ENCODE data around the gene PTPRN2. TPM values are rescaled to one million over a fixed set of nuclear protein-coding genes. Genes with fewer than 3 reads are reported as not detected.

Gene PTPRN2
- total RNA-seq, 1 experiment from 2014 or later = 1.1 TPM

DNA sequence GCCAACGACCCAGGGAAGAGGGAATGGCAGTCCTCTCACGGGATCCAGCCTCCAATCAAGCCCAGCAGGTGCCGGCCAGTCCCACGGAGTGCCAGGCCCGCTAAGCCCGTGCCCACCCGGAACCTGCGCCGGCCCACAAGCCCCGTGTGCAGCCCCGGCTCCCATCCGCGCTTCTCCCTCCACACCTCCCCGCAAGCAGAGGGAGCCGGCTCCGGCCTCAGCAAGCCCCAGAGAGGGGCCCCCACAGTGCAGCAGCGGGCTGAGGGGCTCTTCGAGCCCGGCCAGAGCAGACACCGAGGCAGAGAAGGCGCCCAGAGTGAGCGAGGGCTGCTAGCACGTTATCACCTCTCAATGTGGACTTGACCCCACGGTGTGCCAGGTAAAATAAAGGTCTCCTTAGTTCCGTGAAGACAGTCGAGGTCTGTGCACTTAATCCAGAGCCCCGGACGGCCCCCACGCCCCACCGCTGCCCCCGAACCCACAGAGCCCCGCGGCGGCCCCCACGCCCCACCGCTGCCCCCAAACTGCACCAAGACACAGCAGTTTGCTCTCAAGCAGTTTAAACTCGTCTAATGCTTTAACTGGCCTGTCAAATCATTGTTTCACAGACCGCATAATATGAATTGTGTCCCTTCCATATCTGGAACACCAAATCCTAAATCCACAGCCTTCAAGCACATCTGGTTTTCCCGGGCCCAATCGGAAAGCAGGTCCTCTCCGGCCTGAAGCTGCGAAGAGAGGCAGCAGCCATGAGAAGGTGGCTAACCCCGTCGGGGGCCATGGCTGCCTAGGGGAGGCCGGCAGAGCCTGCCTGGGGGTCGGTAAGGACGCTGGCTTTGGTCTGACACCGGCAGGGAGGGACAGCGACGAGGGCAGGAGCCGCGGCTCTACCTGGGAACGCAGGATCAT, 307.8 kb downstream of the PTPRN2 start:
- H3K27me3 ChIP-seq (ENCODE audit: control insufficient read depth, insufficient read depth, low read length) = no peaks in the 10 kb centered on the region; the same call in 1 of the 2 replicates
- H3K27ac ChIP-seq (ENCODE audit: low read length) = no peak overlapping the region
- in situ Hi-C loops (cut with HindIII; ENCODE audit: low pct_unique_long_range_greater_than_20kb, low sequenced_read_pairs) (no loop called here), intact Hi-C loops (cut with micrococcal nuclease; ENCODE audit: unreplicated experiment) (no loop called here)
- no peak for DNase-seq (ENCODE audit: low read depth, low spot score)
- BruUV-seq (replicated peaks) = no TSS peak
- TF ChIP-seq, protein P1, sequence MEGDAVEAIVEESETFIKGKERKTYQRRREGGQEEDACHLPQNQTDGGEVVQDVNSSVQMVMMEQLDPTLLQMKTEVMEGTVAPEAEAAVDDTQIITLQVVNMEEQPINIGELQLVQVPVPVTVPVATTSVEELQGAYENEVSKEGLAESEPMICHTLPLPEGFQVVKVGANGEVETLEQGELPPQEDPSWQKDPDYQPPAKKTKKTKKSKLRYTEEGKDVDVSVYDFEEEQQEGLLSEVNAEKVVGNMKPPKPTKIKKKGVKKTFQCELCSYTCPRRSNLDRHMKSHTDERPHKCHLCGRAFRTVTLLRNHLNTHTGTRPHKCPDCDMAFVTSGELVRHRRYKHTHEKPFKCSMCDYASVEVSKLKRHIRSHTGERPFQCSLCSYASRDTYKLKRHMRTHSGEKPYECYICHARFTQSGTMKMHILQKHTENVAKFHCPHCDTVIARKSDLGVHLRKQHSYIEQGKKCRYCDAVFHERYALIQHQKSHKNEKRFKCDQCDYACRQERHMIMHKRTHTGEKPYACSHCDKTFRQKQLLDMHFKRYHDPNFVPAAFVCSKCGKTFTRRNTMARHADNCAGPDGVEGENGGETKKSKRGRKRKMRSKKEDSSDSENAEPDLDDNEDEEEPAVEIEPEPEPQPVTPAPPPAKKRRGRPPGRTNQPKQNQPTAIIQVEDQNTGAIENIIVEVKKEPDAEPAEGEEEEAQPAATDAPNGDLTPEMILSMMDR (IDR thresholded peaks at IDR 0.05) = no peak
- TF ChIP-seq SIN3A (IDR thresholded peaks at IDR 0.05; ENCODE audit: borderline replicate concordance, insufficient read depth, low read depth, low read length) (no peak), POLR2AphosphoS5 (IDR thresholded peaks at IDR 0.05; ENCODE audit: low read depth, low read length) (no peak), TCF7L2 (IDR thresholded peaks at IDR 0.05; ENCODE audit: low read depth, low read length) (no peak)
- TF ChIP-seq, protein P2, sequence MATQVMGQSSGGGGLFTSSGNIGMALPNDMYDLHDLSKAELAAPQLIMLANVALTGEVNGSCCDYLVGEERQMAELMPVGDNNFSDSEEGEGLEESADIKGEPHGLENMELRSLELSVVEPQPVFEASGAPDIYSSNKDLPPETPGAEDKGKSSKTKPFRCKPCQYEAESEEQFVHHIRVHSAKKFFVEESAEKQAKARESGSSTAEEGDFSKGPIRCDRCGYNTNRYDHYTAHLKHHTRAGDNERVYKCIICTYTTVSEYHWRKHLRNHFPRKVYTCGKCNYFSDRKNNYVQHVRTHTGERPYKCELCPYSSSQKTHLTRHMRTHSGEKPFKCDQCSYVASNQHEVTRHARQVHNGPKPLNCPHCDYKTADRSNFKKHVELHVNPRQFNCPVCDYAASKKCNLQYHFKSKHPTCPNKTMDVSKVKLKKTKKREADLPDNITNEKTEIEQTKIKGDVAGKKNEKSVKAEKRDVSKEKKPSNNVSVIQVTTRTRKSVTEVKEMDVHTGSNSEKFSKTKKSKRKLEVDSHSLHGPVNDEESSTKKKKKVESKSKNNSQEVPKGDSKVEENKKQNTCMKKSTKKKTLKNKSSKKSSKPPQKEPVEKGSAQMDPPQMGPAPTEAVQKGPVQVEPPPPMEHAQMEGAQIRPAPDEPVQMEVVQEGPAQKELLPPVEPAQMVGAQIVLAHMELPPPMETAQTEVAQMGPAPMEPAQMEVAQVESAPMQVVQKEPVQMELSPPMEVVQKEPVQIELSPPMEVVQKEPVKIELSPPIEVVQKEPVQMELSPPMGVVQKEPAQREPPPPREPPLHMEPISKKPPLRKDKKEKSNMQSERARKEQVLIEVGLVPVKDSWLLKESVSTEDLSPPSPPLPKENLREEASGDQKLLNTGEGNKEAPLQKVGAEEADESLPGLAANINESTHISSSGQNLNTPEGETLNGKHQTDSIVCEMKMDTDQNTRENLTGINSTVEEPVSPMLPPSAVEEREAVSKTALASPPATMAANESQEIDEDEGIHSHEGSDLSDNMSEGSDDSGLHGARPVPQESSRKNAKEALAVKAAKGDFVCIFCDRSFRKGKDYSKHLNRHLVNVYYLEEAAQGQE (IDR thresholded peaks at IDR 0.05; ENCODE audit: insufficient read depth in 1 of 2, low read depth in 2 of 2, low read length in 1 of 2) = no peak
- ChIA-PET POLR2A (no interaction called here), CTCF (no interaction called here)
- H3K4me3 ChIP-seq (ENCODE audit: low read depth in 2 of 2, low read length in 2 of 2) = no peak overlapping the region
- ATAC-seq = no peak
- H3K4me1 ChIP-seq (ENCODE audit: control insufficient read depth, insufficient read depth, low read length) = no peaks in the 10 kb centered on the region
- H3K9me3 ChIP-seq (ENCODE audit: control insufficient read depth, insufficient read depth, low read depth, low read length) = no peaks in the 10 kb centered on the region
- H3K36me3 ChIP-seq (ENCODE audit: control insufficient read depth, insufficient read depth, low read length) = no peaks in the 10 kb centered on the region

DNA sequence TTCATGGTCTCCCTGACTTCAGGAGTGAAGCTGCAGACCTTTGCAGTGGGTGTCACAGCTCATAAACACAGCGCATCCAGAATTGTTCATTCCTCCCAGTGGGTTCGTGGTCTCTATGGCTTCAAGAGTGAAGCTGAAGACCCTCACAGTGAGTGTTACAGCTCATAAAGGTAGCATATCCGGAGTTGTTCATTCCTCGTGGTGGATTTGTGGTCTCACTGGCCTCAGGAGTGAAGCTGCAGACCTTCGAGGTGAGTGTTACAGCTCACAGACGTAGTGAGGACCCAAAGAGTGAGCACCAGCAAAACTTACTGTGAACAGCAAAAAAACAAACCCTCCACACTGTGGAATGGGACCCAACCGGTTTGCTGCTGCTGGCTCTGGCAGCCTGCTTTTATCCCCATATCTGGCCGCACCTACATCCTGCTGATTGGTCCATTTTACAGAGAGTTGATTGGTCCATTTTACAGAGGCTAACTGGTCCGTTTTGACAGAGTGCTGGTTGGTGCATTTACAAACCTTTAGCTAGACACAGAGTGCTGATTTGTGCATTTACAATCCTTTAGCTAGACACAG, 308.8 kb downstream of the PTPRN2 start:
- in situ Hi-C loops (cut with HindIII; ENCODE audit: low pct_unique_long_range_greater_than_20kb, low sequenced_read_pairs) = no loop called here

More for the DNA sequence above, 308.8 kb downstream of the PTPRN2 start:
- H3K27ac ChIP-seq (ENCODE audit: low read length) = no peak overlapping the region
- DNase-seq (ENCODE audit: low read depth, low spot score) (no peak), ATAC-seq (no peak)
- no peaks in the 10 kb centered on the region for H3K4me1 ChIP-seq (ENCODE audit: control insufficient read depth, insufficient read depth, low read length)
- BruUV-seq (replicated peaks) = no TSS peak
- TF ChIP-seq, protein P2 (IDR thresholded peaks at IDR 0.05; ENCODE audit: insufficient read depth in 1 of 2, low read depth in 2 of 2, low read length in 1 of 2) = no peak
- TF ChIP-seq, protein P1 (IDR thresholded peaks at IDR 0.05) = no peak
- TF ChIP-seq POLR2AphosphoS5 (IDR thresholded peaks at IDR 0.05; ENCODE audit: low read depth, low read length) = no peak
- no peak for TF ChIP-seq SIN3A (IDR thresholded peaks at IDR 0.05; ENCODE audit: borderline replicate concordance, insufficient read depth, low read depth, low read length)
- TF ChIP-seq TCF7L2 (IDR thresholded peaks at IDR 0.05; ENCODE audit: low read depth, low read length) = no peak
- intact Hi-C loops (cut with micrococcal nuclease; ENCODE audit: unreplicated experiment) = no loop called here
- H3K4me3 ChIP-seq (ENCODE audit: low read depth in 2 of 2, low read length in 2 of 2) = no peak overlapping the region
- H3K9me3 ChIP-seq (ENCODE audit: control insufficient read depth, insufficient read depth, low read depth, low read length) = no peaks in the 10 kb centered on the region
- no peaks in the 10 kb centered on the region for H3K36me3 ChIP-seq (ENCODE audit: control insufficient read depth, insufficient read depth, low read length)
- CTCF ChIA-PET = no interaction called here
- no peaks in the 10 kb centered on the region; the same call in 1 of the 2 replicates for H3K27me3 ChIP-seq (ENCODE audit: control insufficient read depth, insufficient read depth, low read length)
- POLR2A ChIA-PET = no interaction called here
